Measurements from ENCODE around the gene DIP2C. TPM values are rescaled to one million over a fixed set of nuclear protein-coding genes. Genes with fewer than 3 reads are reported as not detected.

The DIP2C gene
- total and polyA plus RNA-seq, 2 donors (not counting 1 experiment from before 2014, with no cell fraction given) = 1.3 to 1.9 TPM

DNA sequence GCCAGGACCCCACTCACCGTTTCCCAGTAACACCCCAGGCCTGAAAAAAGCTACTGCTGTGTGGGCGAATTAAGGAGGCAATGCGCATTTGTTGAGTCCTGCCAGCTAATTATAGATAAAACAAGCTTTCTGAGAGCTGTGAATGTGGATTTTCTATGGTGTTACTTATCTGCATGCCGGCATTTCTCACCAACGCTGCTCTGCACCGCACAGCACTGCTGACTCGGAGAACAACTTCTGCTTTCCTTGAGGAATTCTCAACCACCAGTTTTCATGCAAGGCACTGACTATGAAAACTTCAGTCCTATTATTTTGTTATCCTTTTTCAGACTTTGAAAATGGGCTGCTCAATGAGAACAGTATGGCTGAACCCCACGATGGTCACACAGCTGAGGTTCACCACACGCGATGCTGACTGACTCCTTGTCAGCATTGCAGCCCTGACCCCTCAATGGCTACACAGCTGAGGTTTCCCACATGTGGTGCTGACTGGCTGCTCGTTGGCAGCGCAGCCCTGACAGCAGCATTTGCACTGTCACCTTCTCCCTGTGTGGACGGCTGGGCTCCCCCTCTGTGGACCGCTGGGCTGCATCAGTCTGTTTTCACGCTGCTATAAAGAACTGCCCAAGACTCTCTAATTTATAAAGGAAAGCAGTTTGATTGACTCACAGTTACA, 190.6 kb downstream of the DIP2C start:
- TF ChIP-seq, protein P1, sequence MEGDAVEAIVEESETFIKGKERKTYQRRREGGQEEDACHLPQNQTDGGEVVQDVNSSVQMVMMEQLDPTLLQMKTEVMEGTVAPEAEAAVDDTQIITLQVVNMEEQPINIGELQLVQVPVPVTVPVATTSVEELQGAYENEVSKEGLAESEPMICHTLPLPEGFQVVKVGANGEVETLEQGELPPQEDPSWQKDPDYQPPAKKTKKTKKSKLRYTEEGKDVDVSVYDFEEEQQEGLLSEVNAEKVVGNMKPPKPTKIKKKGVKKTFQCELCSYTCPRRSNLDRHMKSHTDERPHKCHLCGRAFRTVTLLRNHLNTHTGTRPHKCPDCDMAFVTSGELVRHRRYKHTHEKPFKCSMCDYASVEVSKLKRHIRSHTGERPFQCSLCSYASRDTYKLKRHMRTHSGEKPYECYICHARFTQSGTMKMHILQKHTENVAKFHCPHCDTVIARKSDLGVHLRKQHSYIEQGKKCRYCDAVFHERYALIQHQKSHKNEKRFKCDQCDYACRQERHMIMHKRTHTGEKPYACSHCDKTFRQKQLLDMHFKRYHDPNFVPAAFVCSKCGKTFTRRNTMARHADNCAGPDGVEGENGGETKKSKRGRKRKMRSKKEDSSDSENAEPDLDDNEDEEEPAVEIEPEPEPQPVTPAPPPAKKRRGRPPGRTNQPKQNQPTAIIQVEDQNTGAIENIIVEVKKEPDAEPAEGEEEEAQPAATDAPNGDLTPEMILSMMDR (IDR thresholded peaks at IDR 0.05) = no peak
- no peak for TF ChIP-seq EZH2 (IDR thresholded peaks at IDR 0.05; ENCODE audit: borderline replicate concordance, insufficient read depth, low read depth, low read length, poor library complexity, severe bottlenecking)
- Histone ChIP-seq H3K9me3 (ENCODE audit: control extremely low read depth in 1 of 3, control insufficient read depth in 2 of 3, insufficient read depth in 1 of 3, low read length in 2 of 3) (no peaks in the 10 kb centered on the region), H4K20me1 (ENCODE audit: control insufficient read depth, insufficient read depth, low read length, poor library complexity, severe bottlenecking) (no peaks in the 10 kb centered on the region), H2AFZ (ENCODE audit: insufficient read depth, low read depth, low read length, poor library complexity, severe bottlenecking) (no peak overlapping the region), H3K4me1 (ENCODE audit: control insufficient read depth in 2 of 2, insufficient read depth in 2 of 2, low read length in 2 of 2) (no peaks in the 10 kb centered on the region), H3K4me2 (replicated peaks; ENCODE audit: low read depth, low read length, poor library complexity, severe bottlenecking) (no peak overlapping the region), H3K4me3 (ENCODE audit: control extremely low read depth in 1 of 5, extremely low read depth in 1 of 5, insufficient read depth in 1 of 5, low read depth in 2 of 5, low read length in 4 of 5) (no peak overlapping the region), H3K79me2 (ENCODE audit: control insufficient read depth, insufficient read depth, low read length) (no peaks in the 10 kb centered on the region), H3K27ac (ENCODE audit: low read length in 2 of 2) (no peak overlapping the region), H3K36me3 (replicated peaks in 1 of 2; ENCODE audit: control extremely low read depth in 1 of 2, control insufficient read depth in 1 of 2, extremely low read depth in 1 of 2, insufficient read depth in 2 of 2, low read length in 1 of 2) (no peaks in the 10 kb centered on the region), H3K9ac (ENCODE audit: low read length) (no peak overlapping the region), H3K27me3 (replicated peaks in 1 of 4; ENCODE audit: control extremely low read depth in 1 of 4, control insufficient read depth in 3 of 4, insufficient read depth in 4 of 4, low read length in 3 of 4) (peaks cover 0 to 22% (median 4%) of the 10 kb centered on the region in 4 experiments)
- no peak for DNase-seq
- Mint-ChIP-seq H3K9me3 (ENCODE audit: insufficient read depth) (no peaks in the 10 kb centered on the region), H3K4me1 (no peaks in the 10 kb centered on the region), H3K27me3 (peaks cover 32% of the 10 kb centered on the region), H3K4me3 (no peak overlapping the region), H3K27ac (no peak overlapping the region)
- CTCF ChIA-PET = interaction anchor here (1.0 kb wide), 1 partner anchor 14 kb away, joined by 3 read pairs; no protein-coding TSS in a partner anchor
- no peak for ATAC-seq (ENCODE audit: low read depth)
- intact Hi-C loops (cut with micrococcal nuclease) = no loop called here
- WGBS (ENCODE audit: insufficient coverage) = 53% methylated on average over 11 of the region's 15 CpGs
- POLR2A ChIA-PET = no interaction called here

DNA sequence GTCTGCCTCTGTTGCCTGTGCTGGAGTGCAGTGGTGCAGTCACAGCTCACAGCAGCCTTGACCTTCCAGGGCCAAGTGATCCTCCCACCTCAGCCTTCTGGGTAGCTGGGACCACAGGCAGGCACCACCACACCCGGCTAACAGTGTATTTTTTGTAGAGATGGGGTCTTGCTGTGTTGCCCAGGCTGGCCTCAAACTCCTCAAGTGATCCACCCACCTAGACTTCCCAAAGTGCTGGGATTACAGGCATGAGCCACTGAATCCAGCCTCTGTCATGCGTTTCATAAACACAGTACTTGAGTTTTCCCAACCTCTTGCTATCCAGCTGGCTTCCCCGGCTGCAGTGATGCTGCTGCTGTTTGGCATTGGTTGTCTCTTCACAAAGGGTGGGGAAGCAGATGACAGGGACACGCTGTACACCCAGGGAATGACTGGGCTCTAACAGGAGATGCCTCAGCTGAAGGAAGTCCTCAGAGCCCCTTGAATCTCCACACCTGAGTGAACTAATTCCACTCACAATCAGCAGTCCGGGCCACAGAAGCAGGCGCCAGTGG, 191.5 kb downstream of the DIP2C start:
- ChIA-PET POLR2A (no interaction called here), CTCF (interaction anchor here (1.0 kb wide), 1 partner anchor 15 kb away, joined by 3 read pairs; no protein-coding TSS in a partner anchor)
- DNase-seq = no peak
- no peak overlapping the region for H3K27ac ChIP-seq (ENCODE audit: low read length in 2 of 2)
- no peaks in the 10 kb centered on the region for H3K36me3 ChIP-seq (replicated peaks in 1 of 2; ENCODE audit: control extremely low read depth in 1 of 2, control insufficient read depth in 1 of 2, extremely low read depth in 1 of 2, insufficient read depth in 2 of 2, low read length in 1 of 2)
- H4K20me1 ChIP-seq (ENCODE audit: control insufficient read depth, insufficient read depth, low read length, poor library complexity, severe bottlenecking) = no peaks in the 10 kb centered on the region
- Mint-ChIP-seq H3K9me3 (ENCODE audit: insufficient read depth) (no peaks in the 10 kb centered on the region), H3K27me3 (peaks cover 33% of the 10 kb centered on the region), H3K4me1 (no peaks in the 10 kb centered on the region), H3K27ac (no peak overlapping the region), H3K4me3 (no peak overlapping the region)
- H3K9ac ChIP-seq (ENCODE audit: low read length) = no peak overlapping the region
- H3K4me1 ChIP-seq (ENCODE audit: control insufficient read depth in 2 of 2, insufficient read depth in 2 of 2, low read length in 2 of 2) = no peaks in the 10 kb centered on the region
- H3K27me3 ChIP-seq (replicated peaks in 1 of 4; ENCODE audit: control extremely low read depth in 1 of 4, control insufficient read depth in 3 of 4, insufficient read depth in 4 of 4, low read length in 3 of 4) = peaks cover 0 to 24% (median 7%) of the 10 kb centered on the region in 4 experiments
- no peak for TF ChIP-seq EZH2 (IDR thresholded peaks at IDR 0.05; ENCODE audit: borderline replicate concordance, insufficient read depth, low read depth, low read length, poor library complexity, severe bottlenecking)
- H3K4me3 ChIP-seq (ENCODE audit: control extremely low read depth in 1 of 5, extremely low read depth in 1 of 5, insufficient read depth in 1 of 5, low read depth in 2 of 5, low read length in 4 of 5) = no peak overlapping the region
- H3K4me2 ChIP-seq (replicated peaks; ENCODE audit: low read depth, low read length, poor library complexity, severe bottlenecking) = no peak overlapping the region
- H3K9me3 ChIP-seq (ENCODE audit: control extremely low read depth in 1 of 3, control insufficient read depth in 2 of 3, insufficient read depth in 1 of 3, low read length in 2 of 3) = no peaks in the 10 kb centered on the region
- intact Hi-C loops (cut with micrococcal nuclease) = no loop called here
- ATAC-seq (ENCODE audit: low read depth) = no peak
- H3K79me2 ChIP-seq (ENCODE audit: control insufficient read depth, insufficient read depth, low read length) = no peaks in the 10 kb centered on the region
- no peak overlapping the region for H2AFZ ChIP-seq (ENCODE audit: insufficient read depth, low read depth, low read length, poor library complexity, severe bottlenecking)
- 91% methylated on average over 4 of the region's 6 CpGs for WGBS (ENCODE audit: insufficient coverage)
